Glutamatergic neuron (in vitro differentiated cells): Measurements from ENCODE around the gene MTRF1. TPM values are rescaled to one million over a fixed set of nuclear protein-coding genes. Genes with fewer than 3 reads are reported as not detected.

Source experiments
- DNase-seq: peaks from one replicate; pipeline ENCODE4 v3.0.0; 2022
- H3K27ac Mint-ChIP-seq: one replicate; pipeline ENCODE4 v1.8.0; 2020; ENCODE audit warnings: mild to moderate bottlenecking, mixed read lengths, inconsistent platforms; ENCODE audit not compliant: unreplicated experiment
- H3K27me3 Mint-ChIP-seq: one replicate; pipeline ENCODE4 v1.8.0; 2020; ENCODE audit warnings: mild to moderate bottlenecking, moderate library complexity, mixed read lengths, inconsistent platforms; ENCODE audit not compliant: unreplicated experiment
- H3K36me3 Mint-ChIP-seq: one replicate; pipeline ENCODE4 v1.8.0; 2020; ENCODE audit warnings: mild to moderate bottlenecking, mixed read lengths, inconsistent platforms; ENCODE audit not compliant: unreplicated experiment
- H3K4me1 Mint-ChIP-seq: one replicate; pipeline ENCODE4 v1.8.0; 2020; ENCODE audit warnings: mild to moderate bottlenecking, low read depth, mixed read lengths, inconsistent platforms; ENCODE audit not compliant: unreplicated experiment
- H3K4me3 Mint-ChIP-seq: one replicate; pipeline ENCODE4 v1.8.0; 2020; ENCODE audit warnings: mild to moderate bottlenecking, mixed read lengths, inconsistent platforms; ENCODE audit not compliant: unreplicated experiment
- H3K9me3 Mint-ChIP-seq: one replicate; pipeline ENCODE4 v1.8.0; 2020; ENCODE audit warnings: mild to moderate bottlenecking, moderate library complexity, mixed read lengths, inconsistent platforms; ENCODE audit not compliant: unreplicated experiment
- total RNA-seq: library from RNA; stranded (reverse); fragmentation: NEBNext Ultra II Directional; extraction: Animal tissue kit (Norgen Biotek cat#: 25700); gene quantifications from one replicate; pipeline ENCODE4 v1.2.1, GENCODE V29; 2021; ENCODE audit not compliant: unreplicated experiment
- TF ChIP-seq, protein P1 (sequence below): fragments of 200-600 bp; sonication (generic); IDR thresholded peaks from one replicate; pipeline ENCODE4 v1.5.0; 2021; ENCODE audit not compliant: partially characterized antibody, unreplicated experiment

MTRF1 gene
- total RNA-seq, 1 donor from 2014 or later, result 15.2 TPM

GRCh38 chr13:41276824-41277223, 13.4 kb upstream of the MTRF1 start:
- peaks cover 1% of the 10 kb centered on the region for H3K27me3 Mint-ChIP-seq
- TF ChIP-seq, protein P1, sequence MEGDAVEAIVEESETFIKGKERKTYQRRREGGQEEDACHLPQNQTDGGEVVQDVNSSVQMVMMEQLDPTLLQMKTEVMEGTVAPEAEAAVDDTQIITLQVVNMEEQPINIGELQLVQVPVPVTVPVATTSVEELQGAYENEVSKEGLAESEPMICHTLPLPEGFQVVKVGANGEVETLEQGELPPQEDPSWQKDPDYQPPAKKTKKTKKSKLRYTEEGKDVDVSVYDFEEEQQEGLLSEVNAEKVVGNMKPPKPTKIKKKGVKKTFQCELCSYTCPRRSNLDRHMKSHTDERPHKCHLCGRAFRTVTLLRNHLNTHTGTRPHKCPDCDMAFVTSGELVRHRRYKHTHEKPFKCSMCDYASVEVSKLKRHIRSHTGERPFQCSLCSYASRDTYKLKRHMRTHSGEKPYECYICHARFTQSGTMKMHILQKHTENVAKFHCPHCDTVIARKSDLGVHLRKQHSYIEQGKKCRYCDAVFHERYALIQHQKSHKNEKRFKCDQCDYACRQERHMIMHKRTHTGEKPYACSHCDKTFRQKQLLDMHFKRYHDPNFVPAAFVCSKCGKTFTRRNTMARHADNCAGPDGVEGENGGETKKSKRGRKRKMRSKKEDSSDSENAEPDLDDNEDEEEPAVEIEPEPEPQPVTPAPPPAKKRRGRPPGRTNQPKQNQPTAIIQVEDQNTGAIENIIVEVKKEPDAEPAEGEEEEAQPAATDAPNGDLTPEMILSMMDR, result no peak
- H3K4me3 Mint-ChIP-seq, result no peak overlapping the region
- DNase-seq, result no peak
- no peaks in the 10 kb centered on the region for H3K4me1 Mint-ChIP-seq
- H3K36me3 Mint-ChIP-seq, result peaks cover 4% of the 10 kb centered on the region
- H3K9me3 Mint-ChIP-seq, result no peaks in the 10 kb centered on the region
- H3K27ac Mint-ChIP-seq, result no peak overlapping the region

DNA sequence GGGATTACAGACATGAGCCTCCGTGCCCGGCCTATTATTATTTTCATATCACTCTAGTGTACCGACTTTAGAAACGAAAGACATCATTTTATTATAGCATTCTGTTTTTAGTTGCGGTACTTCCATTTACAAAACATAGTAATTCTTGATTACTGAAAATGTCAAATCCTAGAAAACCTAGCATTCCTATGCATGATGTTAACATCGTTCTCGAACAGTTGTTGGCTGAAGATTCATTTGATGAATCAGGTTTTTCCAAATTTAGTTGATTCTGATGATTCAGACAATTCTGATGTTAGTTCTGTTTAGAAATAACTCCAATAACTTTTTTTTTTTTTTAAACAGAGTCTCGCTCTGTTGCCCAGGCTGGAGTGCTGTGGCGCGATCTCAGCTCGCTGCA, 11.5 kb upstream of the MTRF1 start:
- DNase-seq, result no peak
- Mint-ChIP-seq H3K36me3 (peaks cover 9% of the 10 kb centered on the region), H3K27ac (no peak overlapping the region), H3K27me3 (peaks cover 1% of the 10 kb centered on the region), H3K4me3 (no peak overlapping the region), H3K4me1 (no peaks in the 10 kb centered on the region), H3K9me3 (no peaks in the 10 kb centered on the region)
- TF ChIP-seq, protein P1, result no peak

DNA sequence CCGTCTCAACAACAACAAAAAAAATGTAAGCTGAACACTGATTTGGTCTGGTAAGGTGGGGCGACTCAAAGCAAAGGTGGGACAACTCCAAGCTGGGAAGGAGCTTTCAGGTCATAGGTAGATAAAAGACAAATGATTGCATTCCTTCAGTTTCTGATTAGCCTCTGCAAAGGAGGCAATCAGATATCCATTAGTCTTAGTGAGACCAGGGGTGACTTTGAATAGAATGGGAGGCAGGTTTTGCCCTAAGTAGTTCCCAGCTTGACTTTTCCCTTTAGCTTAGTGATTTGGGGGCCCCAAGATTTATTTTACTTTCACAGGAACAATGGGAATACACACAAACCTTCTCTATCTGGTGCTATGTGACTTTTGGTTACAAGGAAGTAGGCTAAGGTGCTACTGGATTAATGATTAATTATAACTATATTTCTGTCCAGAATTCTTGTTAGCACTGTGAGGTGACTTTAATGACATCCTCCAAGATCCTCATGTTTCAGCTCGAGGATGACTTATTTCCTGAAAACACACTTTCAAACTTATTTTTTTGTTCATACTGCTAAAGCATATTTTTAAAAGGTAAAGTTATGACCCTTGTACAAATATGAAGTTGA, 10.6 kb upstream of the MTRF1 start:
- no peak for DNase-seq
- H3K36me3 Mint-ChIP-seq, result peaks cover 9% of the 10 kb centered on the region
- H3K4me1 Mint-ChIP-seq, result no peaks in the 10 kb centered on the region
- no peak overlapping the region for H3K27ac Mint-ChIP-seq
- no peak overlapping the region for H3K4me3 Mint-ChIP-seq
- peaks cover 1% of the 10 kb centered on the region for H3K27me3 Mint-ChIP-seq
- TF ChIP-seq, protein P1, result no peak
- no peaks in the 10 kb centered on the region for H3K9me3 Mint-ChIP-seq

DNA sequence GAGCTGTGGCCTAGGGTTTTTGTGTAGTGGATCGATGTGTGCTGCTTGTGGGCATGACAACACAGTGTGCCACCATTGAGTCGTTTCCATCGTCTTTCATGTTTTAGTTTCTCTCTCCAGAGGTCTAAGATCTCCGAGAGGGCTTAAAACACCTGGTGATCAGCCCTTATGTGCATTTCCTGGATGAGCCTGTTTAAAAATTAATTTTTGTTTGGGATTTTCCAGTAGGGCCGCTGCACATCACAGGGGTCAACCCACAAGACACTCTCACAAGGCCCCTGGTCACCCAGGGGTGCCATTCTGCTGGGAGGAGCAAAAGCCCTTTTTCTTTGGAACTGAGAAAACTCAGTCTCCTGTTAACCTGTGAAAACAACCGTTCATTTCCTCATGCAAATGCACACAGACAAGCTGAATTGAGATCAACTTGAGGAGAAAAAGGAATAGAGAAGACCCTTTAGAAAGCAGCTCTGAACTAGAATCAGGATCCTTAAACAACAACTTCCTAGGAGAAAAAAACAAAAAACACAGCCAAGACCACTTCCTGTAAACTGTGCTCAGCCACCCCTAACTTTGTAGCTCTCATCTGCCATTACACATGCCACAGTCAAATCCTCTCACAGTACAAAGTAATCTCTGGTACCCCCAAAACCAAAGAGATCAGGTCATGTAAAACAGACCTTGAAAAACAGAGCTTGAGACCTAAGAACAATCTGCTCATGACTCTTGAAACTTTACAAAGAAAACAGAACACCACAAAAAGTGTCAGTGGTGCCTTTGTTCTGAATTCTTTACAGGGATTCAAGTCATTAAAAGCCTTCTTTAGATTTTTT, 8.3 kb upstream of the MTRF1 start:
- peaks cover 1% of the 10 kb centered on the region for H3K9me3 Mint-ChIP-seq
- no peaks in the 10 kb centered on the region for H3K4me1 Mint-ChIP-seq
- peaks cover 9% of the 10 kb centered on the region for H3K36me3 Mint-ChIP-seq
- TF ChIP-seq, protein P1, result no peak
- DNase-seq, result no peak
- H3K27me3 Mint-ChIP-seq, result peaks cover 1% of the 10 kb centered on the region
- no peak overlapping the region for H3K4me3 Mint-ChIP-seq
- H3K27ac Mint-ChIP-seq, result no peak overlapping the region

GRCh38 chr13:41268764-41269163, 5.4 kb upstream of the MTRF1 start:
- Mint-ChIP-seq H3K4me3 (no peak overlapping the region), H3K27me3 (peaks cover 3% of the 10 kb centered on the region), H3K4me1 (no peaks in the 10 kb centered on the region), H3K9me3 (peaks cover 1% of the 10 kb centered on the region), H3K27ac (no peak overlapping the region), H3K36me3 (peaks cover 9% of the 10 kb centered on the region)
- TF ChIP-seq, protein P1, result no peak
- DNase-seq, result no peak
